ENCODE data around the gene PRR14.

PRR14 gene

DNA sequence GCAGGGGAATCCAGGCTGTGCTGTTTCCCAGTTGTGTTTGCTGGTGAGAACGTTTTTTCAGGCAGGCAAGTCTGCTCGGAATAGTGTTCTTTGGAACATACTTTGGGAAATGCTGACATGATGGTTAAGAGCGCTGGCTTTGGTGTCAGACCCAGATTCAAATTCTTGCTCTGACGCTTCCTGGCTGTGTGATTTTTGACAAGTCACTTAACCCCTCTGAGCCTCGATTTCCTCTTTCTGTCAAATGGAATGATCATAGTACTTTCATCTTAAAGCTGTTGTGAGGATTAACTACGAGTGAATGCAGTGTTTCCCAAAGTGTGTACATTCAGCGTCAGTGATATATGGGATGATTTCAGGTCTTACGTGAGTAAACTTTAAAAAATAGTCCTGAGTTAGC lies 12.3 kb downstream of the PRR14 start:
- Histone ChIP-seq H3K4me3 (ENCODE audit: low read depth in 1 of 2, low read length in 2 of 2) (no peak overlapping the region), H3K36me3 (ENCODE audit: control insufficient read depth in 1 of 2, insufficient read depth in 2 of 2, low read length in 2 of 2) (peaks cover 61 to 68% of the 10 kb centered on the region in 2 donors), H3K27ac (ENCODE audit: low read length) (no peak overlapping the region), H3K4me1 (ENCODE audit: control insufficient read depth in 1 of 2, insufficient read depth in 2 of 2, low read length in 2 of 2) (peaks cover 19 to 39% of the 10 kb centered on the region in 2 donors), H3K9me3 (ENCODE audit: control insufficient read depth in 1 of 2, low read length in 2 of 2) (no peaks in the 10 kb centered on the region), H3K27me3 (ENCODE audit: low read depth, low read length) (no peaks in the 10 kb centered on the region)

DNA sequence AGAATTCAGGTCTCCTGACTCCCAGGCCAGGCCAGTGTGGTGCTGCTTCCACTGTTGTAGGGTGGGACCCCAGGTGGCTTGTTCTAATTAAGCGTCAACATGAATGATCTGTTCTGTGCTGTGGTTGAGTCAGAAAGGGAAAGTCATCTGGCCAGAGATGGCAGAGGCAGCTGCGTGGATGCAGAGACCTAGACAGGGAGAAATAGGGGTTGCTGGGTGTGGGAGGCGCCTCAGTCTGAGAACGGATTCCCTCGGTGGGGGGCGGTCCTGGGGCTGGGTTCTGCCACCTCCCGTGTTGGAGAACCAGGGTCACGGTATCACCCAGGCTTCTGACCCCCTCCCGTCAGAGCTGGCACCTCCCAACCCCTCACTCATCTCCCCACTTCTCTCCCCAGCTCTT lies 13.1 kb downstream of the PRR14 start:
- Histone ChIP-seq H3K4me1 (ENCODE audit: control insufficient read depth in 1 of 2, insufficient read depth in 2 of 2, low read length in 2 of 2) (peaks cover 19 to 39% of the 10 kb centered on the region in 2 donors), H3K9me3 (ENCODE audit: control insufficient read depth in 1 of 2, low read length in 2 of 2) (no peaks in the 10 kb centered on the region), H3K36me3 (ENCODE audit: control insufficient read depth in 1 of 2, insufficient read depth in 2 of 2, low read length in 2 of 2) (peaks cover 66 to 71% of the 10 kb centered on the region in 2 donors), H3K27me3 (ENCODE audit: low read depth, low read length) (no peaks in the 10 kb centered on the region), H3K27ac (ENCODE audit: low read length) (no peak overlapping the region), H3K4me3 (ENCODE audit: low read depth in 1 of 2, low read length in 2 of 2) (no peak overlapping the region)

GRCh38 chr16:30664616-30665109 lies 13.9 kb downstream of the PRR14 start:
- H3K36me3 ChIP-seq (ENCODE audit: control insufficient read depth in 1 of 2, insufficient read depth in 2 of 2, low read length in 2 of 2) = peaks cover 66 to 79% of the 10 kb centered on the region in 2 donors
- no peak overlapping the region for H3K27ac ChIP-seq (ENCODE audit: low read length)
- H3K9me3 ChIP-seq (ENCODE audit: control insufficient read depth in 1 of 2, low read length in 2 of 2) = no peaks in the 10 kb centered on the region
- H3K27me3 ChIP-seq (ENCODE audit: low read depth, low read length) = no peaks in the 10 kb centered on the region
- no peak overlapping the region for H3K4me3 ChIP-seq (ENCODE audit: low read depth in 1 of 2, low read length in 2 of 2)
- H3K4me1 ChIP-seq (ENCODE audit: control insufficient read depth in 1 of 2, insufficient read depth in 2 of 2, low read length in 2 of 2) = peaks cover 19 to 39% of the 10 kb centered on the region in 2 donors

DNA sequence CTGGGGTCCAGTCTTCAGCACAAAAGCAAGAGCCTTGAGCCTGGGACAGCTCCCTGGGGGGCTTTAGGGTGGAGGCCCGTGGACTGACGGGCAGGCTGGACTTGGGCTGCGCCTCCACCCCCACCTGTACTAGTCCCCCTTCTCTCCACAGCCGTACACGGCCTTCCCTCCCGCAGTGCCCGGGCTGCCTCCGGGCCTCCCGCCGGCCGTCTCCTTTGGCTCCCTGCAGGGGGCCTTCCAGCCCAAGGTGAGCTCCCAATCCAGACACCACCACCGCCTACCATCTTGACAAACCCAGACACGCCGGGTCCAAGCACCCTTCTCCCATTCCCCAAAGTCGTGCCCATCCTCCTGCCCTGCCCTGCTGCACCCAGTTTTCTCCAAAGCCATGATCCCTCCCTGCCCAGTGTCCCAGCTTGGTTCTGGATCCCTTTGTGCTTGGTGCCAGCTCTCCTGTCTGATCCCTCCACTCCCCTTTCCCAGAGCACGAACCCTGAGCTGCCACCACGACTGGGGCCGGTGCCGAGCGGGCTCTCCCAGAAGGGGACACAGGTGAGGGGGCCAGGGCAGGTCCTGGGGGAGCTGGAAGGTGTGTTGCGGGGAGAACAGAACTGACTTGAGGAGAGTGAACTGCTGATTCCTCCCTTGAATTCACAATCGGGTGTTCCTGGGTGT lies 14.5 kb downstream of the PRR14 start:
- H3K36me3 ChIP-seq (ENCODE audit: control insufficient read depth in 1 of 2, insufficient read depth in 2 of 2, low read length in 2 of 2) = peaks cover 66 to 86% of the 10 kb centered on the region in 2 donors

GRCh38 chr16:30665830-30666190 lies 15.1 kb downstream of the PRR14 start:
- peaks cover 12 to 32% of the 10 kb centered on the region in 2 donors for H3K4me1 ChIP-seq (ENCODE audit: control insufficient read depth in 1 of 2, insufficient read depth in 2 of 2, low read length in 2 of 2)
- no peak overlapping the region for H3K4me3 ChIP-seq (ENCODE audit: low read depth in 1 of 2, low read length in 2 of 2)
- no peak overlapping the region for H3K27ac ChIP-seq (ENCODE audit: low read length)
- H3K36me3 ChIP-seq (ENCODE audit: control insufficient read depth in 1 of 2, insufficient read depth in 2 of 2, low read length in 2 of 2) = peaks cover 66 to 90% of the 10 kb centered on the region in 2 donors
- no peaks in the 10 kb centered on the region for H3K27me3 ChIP-seq (ENCODE audit: low read depth, low read length)
- no peaks in the 10 kb centered on the region for H3K9me3 ChIP-seq (ENCODE audit: control insufficient read depth in 1 of 2, low read length in 2 of 2)

More for the DNA sequence above, 14.5 kb downstream of the PRR14 start:
- H3K4me1 ChIP-seq (ENCODE audit: control insufficient read depth in 1 of 2, insufficient read depth in 2 of 2, low read length in 2 of 2) = peaks cover 17 to 37% of the 10 kb centered on the region in 2 donors
- no peaks in the 10 kb centered on the region for H3K9me3 ChIP-seq (ENCODE audit: control insufficient read depth in 1 of 2, low read length in 2 of 2)
- no peak overlapping the region for H3K27ac ChIP-seq (ENCODE audit: low read length)
- H3K4me3 ChIP-seq (ENCODE audit: low read depth in 1 of 2, low read length in 2 of 2) = no peak overlapping the region
- no peaks in the 10 kb centered on the region for H3K27me3 ChIP-seq (ENCODE audit: low read depth, low read length)

DNA sequence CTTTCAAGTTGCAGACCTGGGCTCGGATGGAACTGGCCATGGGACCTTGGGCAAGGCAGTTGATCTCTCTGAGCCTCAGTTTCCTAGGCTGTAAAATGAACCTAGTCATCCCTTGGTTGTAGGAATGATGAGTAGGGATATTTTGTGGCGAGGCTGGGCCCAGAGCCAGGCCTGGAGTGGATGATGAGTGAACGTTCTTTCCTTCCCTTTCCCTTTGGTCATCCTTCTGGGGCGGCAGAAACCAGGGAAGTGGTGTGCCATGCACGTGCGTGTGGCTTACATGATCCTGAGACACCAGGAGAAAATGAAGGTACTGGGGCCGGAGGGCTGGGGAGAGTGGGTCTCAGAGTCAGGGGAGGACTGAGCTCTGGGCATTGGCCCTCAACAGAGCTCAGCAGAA lies 15.9 kb downstream of the PRR14 start:
- H3K4me1 ChIP-seq (ENCODE audit: control insufficient read depth in 1 of 2, insufficient read depth in 2 of 2, low read length in 2 of 2) = peaks cover 4 to 23% of the 10 kb centered on the region in 2 donors
- no peaks in the 10 kb centered on the region for H3K27me3 ChIP-seq (ENCODE audit: low read depth, low read length)
- H3K36me3 ChIP-seq (ENCODE audit: control insufficient read depth in 1 of 2, insufficient read depth in 2 of 2, low read length in 2 of 2) = peaks cover 59 to 86% of the 10 kb centered on the region in 2 donors
- no peaks in the 10 kb centered on the region for H3K9me3 ChIP-seq (ENCODE audit: control insufficient read depth in 1 of 2, low read length in 2 of 2)
- no peak overlapping the region for H3K27ac ChIP-seq (ENCODE audit: low read length)
- H3K4me3 ChIP-seq (ENCODE audit: low read depth in 1 of 2, low read length in 2 of 2) = no peak overlapping the region

GRCh38 chr16:30667361-30667905 lies 16.7 kb downstream of the PRR14 start:
- H3K36me3 ChIP-seq (ENCODE audit: control insufficient read depth in 1 of 2, insufficient read depth in 2 of 2, low read length in 2 of 2) = peaks cover 51 to 78% of the 10 kb centered on the region in 2 donors
- no peak overlapping the region for H3K4me3 ChIP-seq (ENCODE audit: low read depth in 1 of 2, low read length in 2 of 2)
- no peaks in the 10 kb centered on the region for H3K9me3 ChIP-seq (ENCODE audit: control insufficient read depth in 1 of 2, low read length in 2 of 2)
- no peaks in the 10 kb centered on the region for H3K27me3 ChIP-seq (ENCODE audit: low read depth, low read length)
- peaks cover 0 to 16% of the 10 kb centered on the region in 2 donors for H3K4me1 ChIP-seq (ENCODE audit: control insufficient read depth in 1 of 2, insufficient read depth in 2 of 2, low read length in 2 of 2)
- no peak overlapping the region for H3K27ac ChIP-seq (ENCODE audit: low read length)

- no peaks in the 10 kb centered on the region for H3K27me3 ChIP-seq (ENCODE audit: low read depth, low read length)
- H3K27ac ChIP-seq (ENCODE audit: low read length) = no peak overlapping the region
- H3K9me3 ChIP-seq (ENCODE audit: control insufficient read depth in 1 of 2, low read length in 2 of 2) = no peaks in the 10 kb centered on the region
- no peak overlapping the region for H3K4me3 ChIP-seq (ENCODE audit: low read depth in 1 of 2, low read length in 2 of 2)
- peaks cover 43 to 69% of the 10 kb centered on the region in 2 donors for H3K36me3 ChIP-seq (ENCODE audit: control insufficient read depth in 1 of 2, insufficient read depth in 2 of 2, low read length in 2 of 2)
- peaks cover 0 to 8% of the 10 kb centered on the region in 2 donors for H3K4me1 ChIP-seq (ENCODE audit: control insufficient read depth in 1 of 2, insufficient read depth in 2 of 2, low read length in 2 of 2)
These were observed 17.6 kb downstream of the PRR14 start for GRCh38 chr16:30668393-30668792.

GRCh38 chr16:30669026-30669902 lies 18.5 kb downstream of the PRR14 start:
- peaks cover 38 to 63% of the 10 kb centered on the region in 2 donors for H3K36me3 ChIP-seq (ENCODE audit: control insufficient read depth in 1 of 2, insufficient read depth in 2 of 2, low read length in 2 of 2)
- no peak overlapping the region for H3K27ac ChIP-seq (ENCODE audit: low read length)
- no peaks in the 10 kb centered on the region for H3K27me3 ChIP-seq (ENCODE audit: low read depth, low read length)

GRCh38 chr16:30669903-30670824 lies 19.4 kb downstream of the PRR14 start:
- peaks cover 33 to 54% of the 10 kb centered on the region in 2 donors for H3K36me3 ChIP-seq (ENCODE audit: control insufficient read depth in 1 of 2, insufficient read depth in 2 of 2, low read length in 2 of 2)

More at GRCh38 chr16:30669026-30669902, 18.5 kb downstream of the PRR14 start:
- Histone ChIP-seq H3K4me3 (ENCODE audit: low read depth in 1 of 2, low read length in 2 of 2) (no peak overlapping the region), H3K4me1 (ENCODE audit: control insufficient read depth in 1 of 2, insufficient read depth in 2 of 2, low read length in 2 of 2) (peaks cover 0 to 2% of the 10 kb centered on the region in 2 donors), H3K9me3 (ENCODE audit: control insufficient read depth in 1 of 2, low read length in 2 of 2) (no peaks in the 10 kb centered on the region)

More at GRCh38 chr16:30669903-30670824, 19.4 kb downstream of the PRR14 start:
- Histone ChIP-seq H3K9me3 (ENCODE audit: control insufficient read depth in 1 of 2, low read length in 2 of 2) (no peaks in the 10 kb centered on the region), H3K4me3 (ENCODE audit: low read depth in 1 of 2, low read length in 2 of 2) (no peak overlapping the region), H3K27me3 (ENCODE audit: low read depth, low read length) (no peaks in the 10 kb centered on the region), H3K4me1 (ENCODE audit: control insufficient read depth in 1 of 2, insufficient read depth in 2 of 2, low read length in 2 of 2) (no peaks in the 10 kb centered on the region), H3K27ac (ENCODE audit: low read length) (no peak overlapping the region)

Measured in muscle layer of duodenum (tissue), 2 donors.